GM10847 (cell line): Measurements from ENCODE around the gene TRAPPC10.

Experiments used
- POLR2A ChIP-seq: IDR thresholded peaks from 2 replicates; pipeline ENCODE4 v1.6.1; 2011; ENCODE audit not compliant: insufficient read length; ENCODE audit errors: extremely low read depth

TRAPPC10 gene

DNA sequence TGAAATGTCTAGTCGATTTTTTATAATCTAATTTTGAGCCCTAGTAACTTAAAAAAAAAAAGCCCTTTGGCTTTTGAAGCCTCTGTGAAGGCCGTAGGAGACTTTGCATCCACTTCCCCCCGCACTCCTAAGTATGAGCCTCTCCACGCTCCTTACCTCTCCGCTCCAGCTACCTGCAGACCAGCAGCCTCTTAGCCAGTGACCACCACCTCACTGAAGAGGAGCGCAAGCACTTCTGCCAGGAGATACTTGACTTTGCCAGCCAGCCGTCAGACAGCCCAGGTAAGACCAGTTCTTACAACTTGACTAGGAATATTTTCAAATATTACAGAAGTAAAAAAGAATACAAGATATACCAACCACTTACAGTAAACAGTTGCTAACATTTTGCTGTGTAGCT lies 67.7 kb downstream of the TRAPPC10 start:
- TF ChIP-seq POLR2A: no peak

DNA sequence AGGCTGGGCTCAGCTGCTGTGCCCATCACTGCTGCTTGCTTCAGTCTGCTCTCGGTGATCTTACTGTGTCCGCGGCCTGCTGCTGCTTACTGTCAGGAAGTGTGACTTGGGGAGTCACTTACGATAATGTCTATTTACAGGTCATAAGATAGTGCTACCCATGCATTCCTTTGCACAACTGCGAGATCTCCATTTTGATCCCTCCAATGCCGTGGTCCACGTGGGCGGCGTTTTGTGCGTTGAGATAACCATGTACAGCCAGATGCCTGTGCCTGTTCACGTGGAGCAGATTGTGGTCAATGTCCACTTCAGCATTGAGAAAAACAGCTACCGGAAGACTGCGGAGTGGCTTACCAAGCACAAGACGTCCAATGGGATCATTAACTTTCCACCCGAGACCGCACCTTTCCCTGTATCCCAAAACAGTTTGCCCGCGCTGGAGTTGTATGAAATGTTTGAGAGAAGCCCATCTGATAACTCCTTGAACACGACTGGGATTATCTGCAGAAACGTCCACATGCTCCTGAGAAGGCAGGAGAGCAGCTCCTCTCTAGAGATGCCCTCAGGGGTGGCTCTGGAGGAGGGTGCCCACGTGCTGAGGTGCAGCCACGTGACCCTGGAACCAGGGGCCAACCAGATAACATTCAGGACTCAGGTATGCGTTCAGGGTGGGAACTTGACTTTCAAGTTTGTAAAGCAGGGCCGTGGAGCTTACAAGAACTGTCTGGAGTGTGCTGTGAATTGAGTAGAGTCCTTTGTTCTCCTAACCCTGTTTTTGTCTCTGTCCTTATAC lies 70.7 kb downstream of the TRAPPC10 start:
- TF ChIP-seq POLR2A: no peak

DNA sequence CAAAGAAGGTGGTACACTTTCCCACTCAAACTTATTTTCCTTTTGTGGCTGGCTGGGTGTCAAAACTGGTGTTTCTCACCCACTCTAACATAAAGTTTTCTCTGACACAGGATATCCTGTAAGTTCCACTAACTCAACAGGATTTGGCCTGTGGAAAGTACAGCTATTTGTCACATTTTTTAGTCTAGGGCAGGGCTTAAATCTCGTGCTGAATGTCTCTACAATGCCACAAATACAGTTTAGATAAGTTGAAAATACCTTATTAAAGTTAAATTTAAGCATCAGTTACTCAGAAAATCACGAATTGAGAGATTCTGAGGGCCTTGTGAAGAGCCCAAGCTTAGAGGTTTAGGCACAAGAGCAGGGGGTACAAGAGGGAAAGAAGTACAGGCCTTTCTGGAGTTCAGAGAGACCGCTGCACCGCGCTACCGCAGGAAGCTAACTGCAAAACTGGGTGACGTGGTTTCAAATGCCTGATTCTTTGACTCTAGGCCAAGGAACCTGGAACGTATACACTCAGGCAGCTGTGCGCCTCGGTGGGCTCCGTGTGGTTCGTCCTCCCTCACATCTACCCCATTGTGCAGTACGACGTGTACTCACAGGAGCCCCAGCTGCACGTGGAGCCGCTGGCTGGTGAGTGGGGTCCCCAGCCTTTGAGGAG lies 71.7 kb downstream of the TRAPPC10 start:
- TF ChIP-seq POLR2A: no peak

DNA sequence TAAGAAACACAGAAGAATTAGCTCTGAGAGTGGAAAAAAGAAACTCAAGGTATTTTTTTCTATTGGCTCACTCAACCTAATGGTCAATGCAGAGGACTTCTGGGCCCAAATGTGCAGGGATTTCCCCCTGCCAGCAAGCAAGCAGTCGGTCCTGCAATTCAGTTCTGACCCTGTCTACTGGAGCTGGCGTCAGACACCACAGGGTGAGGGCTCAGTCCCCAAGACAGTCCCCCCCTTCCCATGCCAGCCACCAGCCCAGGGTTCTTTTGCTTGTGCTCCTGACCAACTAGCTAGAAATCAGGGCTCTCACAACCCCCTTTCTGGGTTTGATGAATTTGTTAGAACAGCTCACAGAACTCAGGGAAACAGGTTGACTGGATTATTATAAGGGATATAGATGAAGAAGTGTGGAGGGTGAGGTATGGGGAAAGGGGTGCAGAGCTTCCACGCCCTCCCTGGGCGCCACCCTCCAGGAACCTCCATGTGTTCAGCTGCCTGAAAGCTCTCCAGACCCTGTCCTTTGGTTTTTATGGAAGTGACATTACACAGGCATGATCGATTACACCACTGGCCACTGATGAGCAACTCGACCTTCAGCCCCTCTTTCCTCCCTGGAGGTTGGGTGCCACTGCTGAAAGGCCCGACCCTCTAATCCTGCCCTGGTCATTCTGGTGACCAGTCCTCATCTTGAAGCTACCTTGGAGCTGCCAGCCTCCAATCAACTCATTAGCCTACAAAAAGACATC lies 72.6 kb downstream of the TRAPPC10 start:
- no peak for TF ChIP-seq POLR2A

DNA sequence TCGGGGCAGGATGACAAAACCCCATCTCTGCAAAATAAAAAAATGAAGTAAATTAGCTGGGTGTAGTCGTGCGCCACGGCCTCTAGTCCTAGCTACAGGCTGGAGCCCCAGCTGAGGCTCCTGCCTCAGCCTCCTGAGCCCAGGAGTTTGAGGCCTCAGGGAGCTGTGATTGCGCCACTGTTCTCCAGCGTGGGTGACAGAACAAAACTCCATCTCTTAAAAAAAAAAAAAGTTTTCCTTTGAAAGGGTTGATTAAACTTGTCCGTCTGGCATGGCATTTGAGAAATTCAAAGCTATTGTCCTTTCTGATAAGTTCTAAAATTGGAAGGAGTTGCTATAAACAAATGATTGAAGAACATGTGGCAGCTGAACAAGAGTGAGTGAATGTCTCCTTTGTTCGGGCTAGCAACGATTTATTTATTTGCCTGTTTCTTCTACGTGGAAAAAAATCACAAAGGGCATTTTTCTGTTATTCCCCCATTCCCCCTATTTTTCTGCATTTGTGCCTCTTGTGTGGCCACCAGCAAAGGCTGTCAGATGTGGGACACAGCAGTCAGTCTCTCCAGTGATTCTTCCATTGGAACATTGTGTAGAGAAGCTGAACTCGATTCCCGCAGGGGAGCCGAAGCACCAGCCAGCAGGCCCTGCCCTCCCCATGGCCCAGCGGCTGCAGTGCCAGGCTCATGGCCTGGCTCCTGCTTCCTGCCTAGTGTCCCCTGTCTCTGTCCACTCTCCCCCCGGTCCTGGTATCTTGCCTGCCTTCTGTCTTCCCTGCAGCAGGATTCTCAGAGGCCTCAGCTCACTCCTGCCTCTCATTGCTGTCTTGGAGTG lies 73.6 kb downstream of the TRAPPC10 start:
- TF ChIP-seq POLR2A: no peak

DNA sequence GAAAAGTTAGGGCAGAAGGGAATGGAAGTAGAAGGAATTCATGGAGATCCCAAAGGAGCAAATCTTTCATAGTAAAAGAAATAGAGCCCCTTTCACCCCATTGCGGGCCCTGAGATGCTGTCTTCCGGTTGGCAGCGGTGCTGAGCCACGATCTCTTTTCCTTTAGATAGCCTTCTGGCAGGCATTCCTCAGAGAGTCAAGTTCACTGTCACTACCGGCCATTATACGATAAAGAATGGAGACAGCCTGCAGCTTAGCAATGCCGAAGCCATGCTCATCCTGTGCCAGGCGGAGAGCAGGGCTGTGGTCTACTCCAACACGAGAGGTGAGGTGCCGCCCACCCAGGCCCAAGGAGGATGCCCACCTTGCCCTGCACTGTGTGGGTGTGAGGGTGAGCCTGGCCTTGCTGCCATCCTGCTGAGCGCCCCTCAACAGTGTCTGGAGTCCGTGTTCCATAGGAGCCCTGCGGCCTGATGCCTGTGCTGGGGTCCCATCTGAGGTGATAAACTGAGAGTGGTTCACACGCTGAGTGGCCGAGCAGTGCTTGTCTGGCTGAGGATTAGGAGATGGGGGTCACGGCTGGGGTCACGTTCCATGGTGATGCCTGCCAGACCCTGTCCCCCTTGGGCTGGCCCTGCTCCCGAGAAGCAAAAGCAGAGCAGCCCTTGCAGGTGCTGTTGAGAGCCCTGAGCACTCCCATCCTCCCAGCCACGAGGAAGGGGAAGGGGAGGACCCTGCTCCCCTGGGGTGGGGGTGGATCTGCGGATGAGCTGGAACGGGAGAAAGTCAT lies 74.7 kb downstream of the TRAPPC10 start:
- TF ChIP-seq POLR2A: no peak

DNA sequence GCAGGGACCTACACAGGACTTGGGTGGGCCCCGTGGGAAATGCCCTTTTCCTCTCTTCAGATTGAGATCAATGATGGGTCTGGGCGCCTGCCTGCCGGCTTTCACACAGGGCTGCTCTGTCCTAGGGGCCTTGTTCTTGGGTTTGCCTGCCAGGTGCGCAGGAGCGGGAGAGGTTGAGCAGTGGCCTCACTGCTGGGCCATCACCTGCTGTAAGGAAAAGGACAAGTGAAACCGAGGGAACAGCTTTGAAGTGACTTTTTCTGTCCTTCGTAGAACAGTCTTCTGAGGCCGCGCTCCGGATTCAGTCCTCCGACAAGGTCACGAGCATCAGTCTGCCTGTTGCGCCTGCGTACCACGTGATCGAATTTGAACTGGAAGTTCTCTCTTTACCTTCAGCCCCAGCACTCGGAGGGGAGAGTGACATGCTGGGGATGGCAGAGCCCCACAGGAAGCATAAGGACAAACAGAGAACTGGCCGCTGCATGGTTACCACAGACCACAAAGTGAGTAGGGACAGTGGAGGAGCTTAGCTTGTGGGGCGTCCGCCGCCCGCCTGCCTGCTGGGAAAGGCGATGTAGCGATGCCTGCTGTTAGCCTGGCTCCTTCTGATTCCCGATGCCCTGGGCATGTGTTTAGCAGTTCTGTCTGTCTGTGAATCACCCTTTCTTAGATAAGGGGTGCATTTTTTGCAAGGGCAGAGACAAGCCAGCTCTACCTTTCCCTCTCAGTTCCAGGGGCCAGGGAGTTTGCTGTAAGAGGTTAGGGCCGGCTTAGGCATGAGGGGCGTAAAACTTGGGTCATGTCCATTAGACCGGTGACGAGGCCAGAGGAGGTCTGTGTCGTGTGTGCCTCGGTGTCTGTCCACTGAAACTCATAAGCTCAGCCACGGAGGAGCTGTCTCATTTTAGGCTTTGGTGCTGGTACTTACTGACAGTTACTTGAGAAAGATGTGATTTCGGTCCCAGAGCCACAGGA lies 75.6 kb downstream of the TRAPPC10 start:
- TF ChIP-seq POLR2A: no peak

DNA sequence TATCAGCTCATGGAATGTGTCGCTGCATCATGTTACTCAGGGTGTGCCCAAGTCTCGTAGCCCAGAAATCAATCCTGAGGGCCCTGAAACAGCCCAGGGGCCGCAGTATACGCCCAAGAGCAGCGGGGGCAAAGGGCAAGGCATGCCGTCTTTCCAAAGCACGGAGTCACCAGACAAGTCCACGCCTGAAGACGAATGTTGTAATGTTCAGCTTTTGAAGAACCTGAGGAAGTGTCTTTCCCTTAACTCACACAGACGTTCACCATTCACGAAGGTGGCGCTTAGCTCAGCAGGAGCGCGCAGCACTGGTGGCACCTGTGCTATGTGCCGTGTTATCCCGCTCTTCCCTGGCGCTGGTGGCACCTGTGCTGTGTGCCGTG lies 76.3 kb downstream of the TRAPPC10 start:
- TF ChIP-seq POLR2A: no peak

DNA sequence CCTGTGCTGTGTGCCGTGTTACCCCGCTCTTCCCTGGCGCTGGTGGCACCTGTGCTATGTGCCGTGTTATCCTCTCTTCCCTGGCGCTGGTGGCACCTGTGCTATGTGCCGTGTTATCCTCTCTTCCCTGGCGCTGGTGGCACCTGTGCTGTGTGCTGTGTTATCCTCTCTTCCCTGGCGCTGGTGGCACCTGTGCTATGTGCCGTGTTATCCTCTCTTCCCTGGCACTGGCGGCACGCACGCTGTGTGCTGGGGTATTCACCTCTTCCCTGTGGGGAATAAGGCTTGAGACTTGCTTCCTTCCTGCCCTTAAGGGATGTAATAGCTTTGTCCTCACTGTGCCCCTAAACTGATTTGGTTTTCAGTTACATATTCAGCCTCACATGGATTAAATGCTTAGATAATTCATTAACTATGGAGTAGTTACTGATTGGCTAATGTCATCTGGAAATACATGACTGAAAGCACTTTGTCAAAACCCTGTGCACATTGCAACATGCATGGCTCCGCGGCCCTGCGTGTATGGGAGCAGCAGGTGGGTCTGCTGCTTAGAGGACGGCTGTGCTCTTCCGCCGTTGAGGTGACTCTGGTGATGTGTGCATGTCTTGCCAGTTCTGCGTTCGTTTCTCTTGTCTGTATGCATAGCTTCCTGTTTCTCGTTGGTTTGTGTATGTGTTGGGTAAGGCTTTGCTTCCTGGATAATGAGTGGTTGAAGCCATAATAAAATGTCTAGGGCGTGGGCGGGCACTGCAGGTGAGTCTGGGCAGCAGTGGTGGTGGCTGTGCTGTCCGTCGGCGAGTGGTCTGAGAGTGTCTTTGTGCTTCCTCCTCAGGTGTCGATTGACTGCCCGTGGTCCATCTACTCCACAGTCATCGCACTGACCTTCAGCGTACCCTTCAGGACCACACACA lies 77.1 kb downstream of the TRAPPC10 start:
- no peak for TF ChIP-seq POLR2A

DNA sequence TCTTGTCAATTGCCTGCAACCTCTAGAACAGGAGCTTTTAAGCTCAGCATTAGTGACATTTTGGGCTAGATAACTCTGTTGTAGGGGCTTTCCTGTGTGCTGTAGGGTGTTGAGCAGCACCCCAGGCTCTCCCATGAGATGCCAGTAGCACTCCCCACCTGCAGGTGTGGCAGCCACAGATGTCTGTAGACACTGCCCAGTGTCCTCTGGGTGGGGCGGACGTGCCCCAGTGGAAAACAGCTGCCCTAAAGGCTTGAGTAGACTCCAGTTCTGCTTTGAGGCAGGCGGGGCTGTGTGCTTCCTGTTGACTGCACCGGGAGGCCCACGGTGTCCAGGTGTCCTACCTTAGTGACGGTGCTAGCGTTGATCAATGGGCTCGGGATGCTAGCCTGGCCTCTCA lies 78.2 kb downstream of the TRAPPC10 start:
- no peak for TF ChIP-seq POLR2A

DNA sequence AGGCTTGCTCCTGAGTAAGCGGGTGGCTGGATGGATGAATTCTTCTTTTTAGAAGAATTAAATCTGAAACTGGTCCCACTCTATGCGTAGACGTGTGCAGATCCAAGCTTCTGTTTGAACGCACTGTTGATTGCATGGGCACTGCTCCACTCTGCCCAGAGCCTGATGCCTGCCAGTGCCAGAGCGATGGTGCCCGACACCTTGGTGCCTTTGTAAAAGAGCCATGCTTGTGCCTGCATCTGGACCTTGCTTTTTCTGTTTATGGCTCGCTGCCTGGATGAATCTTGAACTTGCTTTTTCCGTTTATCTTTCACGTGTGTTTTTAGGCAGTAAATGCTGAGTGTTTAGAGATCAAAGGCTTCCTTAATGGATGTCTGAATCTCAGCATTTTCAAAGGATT lies 80.1 kb downstream of the TRAPPC10 start:
- TF ChIP-seq POLR2A: no peak

DNA sequence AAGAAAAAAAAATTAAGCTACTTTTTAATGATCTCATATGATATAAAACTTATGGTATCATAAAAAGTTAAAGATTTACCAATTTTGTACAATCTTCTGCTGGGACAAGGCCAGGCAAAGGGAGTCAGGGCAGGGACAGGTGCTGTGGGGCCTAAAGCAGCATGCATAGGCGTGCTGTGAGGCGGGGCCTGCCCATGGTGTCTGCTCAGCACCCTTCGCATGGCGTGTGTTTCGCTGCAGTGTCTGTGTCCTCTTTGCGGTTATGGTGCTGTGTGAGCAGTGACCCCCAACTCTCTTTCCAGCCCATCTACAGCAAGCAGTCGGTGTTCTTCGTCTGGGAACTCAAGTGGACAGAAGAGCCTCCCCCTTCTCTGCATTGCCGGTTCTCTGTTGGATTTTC lies 81.7 kb downstream of the TRAPPC10 start:
- TF ChIP-seq POLR2A: no peak
